NCI-H1092 (cell line): ENCODE data around the gene TTC19.
A peak's percentile ranks its signal among the peaks of the same experiment; 100 is the strongest.

Experiments
- DNase-seq: peaks from one replicate; lab custom pipeline; 2025; lab: John Stamatoyannopoulos, UW

The TTC19 gene, protein sequence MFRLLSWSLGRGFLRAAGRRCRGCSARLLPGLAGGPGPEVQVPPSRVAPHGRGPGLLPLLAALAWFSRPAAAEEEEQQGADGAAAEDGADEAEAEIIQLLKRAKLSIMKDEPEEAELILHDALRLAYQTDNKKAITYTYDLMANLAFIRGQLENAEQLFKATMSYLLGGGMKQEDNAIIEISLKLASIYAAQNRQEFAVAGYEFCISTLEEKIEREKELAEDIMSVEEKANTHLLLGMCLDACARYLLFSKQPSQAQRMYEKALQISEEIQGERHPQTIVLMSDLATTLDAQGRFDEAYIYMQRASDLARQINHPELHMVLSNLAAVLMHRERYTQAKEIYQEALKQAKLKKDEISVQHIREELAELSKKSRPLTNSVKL

DNA sequence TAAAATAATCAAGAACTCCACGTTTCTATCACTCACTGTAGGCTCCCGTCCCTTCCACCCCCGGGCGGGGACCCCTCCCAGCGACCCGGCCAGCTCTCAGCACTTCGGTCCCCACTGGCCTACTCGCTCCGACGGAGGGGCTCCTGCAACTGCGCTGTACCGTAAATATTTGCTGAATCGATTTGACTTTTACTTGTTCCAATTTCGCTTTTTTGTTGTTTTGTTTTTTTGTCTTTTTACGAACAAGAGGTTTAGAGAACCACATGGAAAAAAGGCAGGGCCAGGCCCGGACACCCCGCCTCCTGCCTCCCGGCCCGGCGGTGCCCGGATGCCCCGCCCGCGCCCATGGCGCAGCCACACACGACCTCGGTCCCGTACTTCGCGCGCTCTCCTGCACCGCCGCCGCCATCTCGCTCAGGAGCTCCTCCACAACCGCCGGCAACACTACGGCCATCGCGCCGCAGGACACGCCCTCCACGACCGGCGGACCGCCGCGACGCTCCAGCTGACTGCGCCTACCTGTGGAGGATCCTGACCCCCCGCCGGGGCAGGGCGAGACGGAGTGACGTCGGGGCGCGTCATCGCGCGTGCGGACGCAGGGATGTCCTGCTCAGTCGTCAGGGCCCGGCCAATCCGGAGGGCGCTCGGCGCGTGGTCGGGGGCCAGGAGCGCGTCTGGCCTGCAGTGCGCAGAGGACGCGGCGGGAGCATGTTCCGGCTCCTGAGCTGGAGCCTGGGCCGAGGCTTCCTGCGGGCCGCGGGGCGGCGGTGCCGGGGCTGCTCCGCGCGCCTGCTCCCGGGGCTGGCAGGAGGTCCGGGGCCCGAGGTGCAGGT, at the start of gene TTC19, which contains the start of gene ZSWIM7:
Gene TTC19 (plus strand): TSS at position 684 of the 833 bp plus-strand sequence. CDS start 25 bp downstream, at position 709.
Gene ZSWIM7 (minus strand): TSS at position 564 of the 833 bp plus-strand sequence. CDS start 110 bp downstream, at position 454.
- peak; percentile 86 for DNase-seq

DNA sequence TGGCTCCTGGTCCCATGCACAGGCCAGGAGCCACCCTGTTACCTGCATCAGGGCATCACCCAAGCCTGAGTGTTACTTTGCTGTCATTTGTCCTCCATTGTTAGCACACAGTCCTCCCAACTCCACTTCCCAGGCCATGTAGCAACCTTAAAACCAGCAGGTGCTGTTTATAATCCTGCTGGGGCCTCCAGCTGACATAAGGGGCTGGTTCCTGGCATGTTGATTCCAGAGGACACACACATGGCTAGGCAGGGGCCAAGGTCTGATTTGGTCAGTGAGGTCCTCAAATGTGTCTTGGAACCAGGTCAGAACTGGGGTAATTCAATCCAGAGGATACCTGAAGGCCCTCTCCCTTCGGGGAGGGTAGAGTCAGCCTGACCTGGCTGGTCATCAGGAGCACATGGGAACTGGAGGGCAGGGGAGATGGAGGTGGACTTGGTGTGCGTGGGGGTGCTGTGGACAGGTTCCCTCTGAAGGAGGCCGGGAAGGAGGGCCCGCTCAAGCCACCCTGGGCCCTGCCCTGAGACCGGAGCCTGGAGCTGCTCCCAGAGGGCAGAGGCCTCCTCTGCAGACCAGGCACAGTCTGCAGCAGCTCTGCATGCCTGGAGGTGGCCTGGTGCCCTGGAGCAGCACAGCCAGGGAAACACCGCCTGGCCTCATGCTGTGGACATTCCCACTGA, 48.1 kb upstream of the TTC19 start:
- no peak for DNase-seq

DNA sequence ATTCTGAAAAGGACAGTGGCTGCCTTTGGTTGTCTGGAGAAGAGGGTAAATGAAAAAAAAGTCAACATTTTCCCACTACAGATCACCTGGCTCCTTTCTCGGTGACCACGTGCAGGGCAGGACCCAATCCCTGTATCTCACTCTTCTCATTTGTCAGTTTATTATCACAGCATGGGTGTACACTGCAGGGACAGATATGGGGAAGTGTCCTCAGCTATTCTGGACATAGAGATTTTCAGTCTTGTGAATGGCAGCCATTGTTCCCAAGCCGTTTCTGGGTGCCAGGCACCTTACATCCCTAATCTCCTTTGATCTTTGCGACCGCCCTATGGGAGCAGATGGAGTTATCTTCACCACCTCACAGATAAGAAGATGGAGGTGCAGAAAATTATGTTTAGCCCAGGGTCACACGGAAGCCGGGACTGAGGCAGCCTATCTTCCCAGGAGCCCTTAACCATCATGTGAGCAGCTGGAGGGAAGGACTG, 47.5 kb upstream of the TTC19 start:
- no peak for DNase-seq

DNA sequence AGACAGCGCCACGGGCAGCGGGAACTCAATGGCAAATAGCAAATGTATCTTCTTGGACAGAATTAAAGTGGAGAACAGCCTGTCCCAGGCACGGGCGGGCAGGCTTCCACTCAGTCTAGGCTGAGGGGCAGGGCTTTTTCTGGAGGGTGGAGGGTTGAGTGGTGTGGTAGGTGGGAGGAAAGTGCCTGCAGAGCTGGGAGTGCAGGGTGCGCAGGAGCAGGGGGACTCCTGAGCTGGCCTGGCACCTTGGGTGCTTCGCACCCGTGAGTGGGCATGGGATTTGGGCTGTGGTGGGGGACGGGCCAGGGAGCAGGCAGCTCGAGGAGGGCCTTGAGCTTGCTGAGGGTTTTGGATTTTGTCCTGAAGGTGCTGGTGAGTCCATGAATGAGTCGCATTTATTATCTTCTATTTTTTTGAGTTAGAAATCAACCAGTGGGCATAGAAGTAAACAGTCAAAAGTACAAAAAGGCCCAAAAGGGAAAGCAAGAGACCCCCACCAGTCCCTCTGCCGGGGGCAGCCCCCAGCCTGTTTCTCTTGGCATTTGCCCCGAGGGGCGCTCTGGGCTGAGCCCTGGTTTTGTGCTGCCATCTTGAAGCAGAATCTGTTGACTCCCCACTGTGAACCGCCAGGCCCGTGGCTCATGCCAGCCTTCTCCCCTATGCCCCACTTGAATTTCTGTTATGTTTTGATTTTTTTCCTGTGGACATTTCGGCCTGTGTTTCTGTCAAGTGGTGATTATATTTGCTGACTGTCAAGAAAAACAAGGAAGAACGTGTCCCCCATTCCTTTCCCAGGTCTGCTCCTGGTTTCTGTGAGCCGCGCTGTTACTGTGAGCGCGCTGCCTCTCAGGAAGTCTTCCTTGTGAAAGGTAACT, 46.5 kb upstream of the TTC19 start:
- DNase-seq, result no peak

DNA sequence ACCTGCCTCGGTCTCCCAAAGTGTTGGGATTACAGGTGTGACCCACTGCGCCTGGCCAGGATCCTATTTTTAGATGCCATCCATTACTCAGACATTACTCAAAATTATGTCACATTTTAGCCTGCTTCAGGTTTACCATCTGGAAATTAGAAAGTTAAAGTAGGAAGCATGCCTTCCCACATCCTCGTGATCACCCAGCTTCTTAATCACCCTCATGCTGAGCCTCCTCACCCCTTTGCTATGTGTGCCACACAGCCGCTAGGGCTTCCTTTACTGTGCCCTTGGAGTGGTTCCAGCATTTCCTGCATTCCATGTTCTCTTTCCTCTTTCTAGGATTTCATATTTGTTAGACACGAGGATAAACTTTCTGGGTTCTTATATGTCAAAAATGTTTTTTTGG, 45.4 kb upstream of the TTC19 start:
- no peak for DNase-seq

DNA sequence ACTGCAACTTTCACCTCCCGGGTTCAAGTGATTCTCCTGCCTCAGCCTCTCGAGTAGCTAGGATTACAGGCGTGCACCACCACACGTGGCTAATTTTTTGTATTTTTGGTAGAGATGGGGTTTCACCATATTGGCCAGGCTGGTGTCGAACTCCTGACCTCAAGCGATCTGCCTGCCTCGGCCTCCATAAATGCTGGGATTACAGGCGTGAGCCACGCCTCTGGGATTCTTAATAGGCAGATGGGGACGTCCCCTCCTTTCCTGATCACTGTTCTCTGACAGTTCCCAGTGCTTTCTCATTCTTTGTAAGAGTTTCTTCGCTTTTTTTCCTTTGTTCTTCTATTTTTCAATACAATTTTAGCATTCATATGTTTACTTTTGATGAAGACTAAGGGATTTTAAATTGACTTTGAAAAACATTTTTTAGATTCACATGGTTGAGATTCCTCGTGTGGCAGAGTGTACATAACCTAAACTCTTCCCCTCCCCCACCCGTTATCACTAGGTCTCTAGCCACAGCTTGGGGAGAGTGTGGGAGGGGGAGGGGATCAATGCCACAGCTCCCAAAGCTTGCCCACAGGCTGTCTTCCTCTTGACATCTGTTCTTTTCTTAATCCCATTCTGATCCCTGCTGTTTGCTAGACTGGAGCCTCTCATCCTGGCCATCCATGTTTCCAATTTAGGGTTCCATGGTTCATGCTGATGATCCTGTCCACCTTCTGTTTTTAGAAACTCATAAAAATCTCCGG, 43.7 kb upstream of the TTC19 start:
- no peak for DNase-seq

DNA sequence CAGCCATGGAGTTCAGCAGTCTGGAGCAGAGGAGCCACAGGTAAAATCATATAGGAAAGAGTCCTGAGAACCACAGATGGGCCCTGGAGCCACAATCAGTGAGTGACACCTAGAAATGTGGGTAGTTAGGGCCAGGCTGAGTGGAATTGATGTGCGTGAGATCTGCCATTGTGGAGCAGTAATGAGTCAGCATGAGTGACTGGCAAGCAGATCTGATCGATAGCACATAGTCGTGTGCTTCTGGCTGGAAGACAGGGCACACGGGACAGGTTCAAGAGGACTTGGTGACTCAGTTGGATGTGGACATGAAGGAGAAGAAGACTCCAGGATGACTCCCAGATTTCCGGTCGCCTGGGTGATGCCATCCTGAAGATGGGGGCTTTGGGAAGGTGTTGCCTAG, 42.4 kb upstream of the TTC19 start:
- no peak for DNase-seq

DNA sequence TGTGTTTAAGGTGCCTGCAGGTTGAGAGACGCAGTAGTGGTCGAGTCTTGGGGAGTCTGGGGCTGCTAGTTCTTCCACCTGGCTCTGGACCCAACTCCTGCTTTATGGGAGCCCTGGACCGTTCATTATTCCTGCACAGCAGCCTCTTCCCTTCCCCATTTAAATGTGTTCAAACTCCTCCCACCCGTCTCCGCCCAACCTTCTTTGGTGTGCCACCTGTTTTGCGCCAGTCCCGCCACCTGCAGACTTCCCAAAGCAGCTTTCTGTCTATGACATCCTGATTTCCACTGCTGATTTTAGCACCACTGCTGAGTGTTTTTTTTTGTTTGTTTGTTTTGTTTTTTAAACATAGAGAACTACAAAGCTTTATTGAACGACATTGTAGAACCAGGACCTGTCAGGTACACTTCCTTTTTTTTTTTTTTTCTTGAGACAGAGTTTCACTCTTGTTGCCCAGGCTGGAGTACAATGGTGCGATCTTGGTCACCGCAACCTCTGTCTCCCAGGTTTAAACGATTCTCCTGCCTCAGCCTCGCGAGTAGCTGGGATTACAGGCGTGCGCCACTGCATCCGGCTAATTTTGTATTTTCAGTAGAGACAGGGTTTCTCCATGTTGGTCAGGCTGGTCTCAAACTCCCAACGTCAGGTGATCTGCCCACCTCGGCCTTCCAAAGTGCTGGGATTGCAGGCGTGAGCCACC, 41.9 kb upstream of the TTC19 start:
- DNase-seq, result no peak

DNA sequence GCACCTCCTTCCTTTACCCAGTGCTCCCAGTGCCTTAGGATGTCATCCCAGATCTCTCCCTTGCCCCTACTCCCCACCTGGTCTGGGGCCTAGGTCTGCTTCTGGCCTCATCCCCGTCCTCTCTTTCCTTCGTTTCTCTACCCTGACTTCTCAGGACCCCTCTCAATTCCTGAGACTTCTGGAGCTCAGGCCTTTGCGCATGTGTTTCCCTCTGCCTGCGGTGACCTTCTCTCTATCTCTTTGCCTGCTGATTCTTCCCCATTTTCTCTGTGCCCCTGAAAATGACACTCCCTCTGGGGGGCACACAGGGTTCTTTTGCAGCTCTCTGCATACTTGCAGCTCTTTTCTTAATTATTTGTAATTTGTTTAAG, 41.2 kb upstream of the TTC19 start:
- DNase-seq, result no peak

DNA sequence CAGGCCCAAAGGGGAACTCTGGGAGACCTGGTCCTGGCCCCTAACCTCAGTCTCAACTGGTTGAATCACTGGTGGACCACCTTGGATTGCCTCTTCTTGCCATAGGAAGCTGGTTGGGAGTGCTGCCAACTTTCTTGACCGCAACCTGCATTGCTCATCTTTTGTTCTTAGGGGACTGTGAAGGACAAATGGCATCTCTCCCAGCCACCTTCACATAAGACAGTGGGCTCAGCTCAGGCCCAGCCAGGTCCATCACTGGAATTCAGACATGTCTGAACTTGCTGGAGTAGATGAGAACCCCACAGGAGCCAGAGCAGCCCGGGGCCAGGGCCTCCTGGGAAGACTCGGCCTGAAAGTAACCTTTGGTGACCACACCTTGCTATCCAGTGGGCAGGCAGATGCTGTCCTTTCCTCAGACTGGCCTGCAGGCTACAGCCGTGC, 35.9 kb upstream of the TTC19 start:
- no peak for DNase-seq

DNA sequence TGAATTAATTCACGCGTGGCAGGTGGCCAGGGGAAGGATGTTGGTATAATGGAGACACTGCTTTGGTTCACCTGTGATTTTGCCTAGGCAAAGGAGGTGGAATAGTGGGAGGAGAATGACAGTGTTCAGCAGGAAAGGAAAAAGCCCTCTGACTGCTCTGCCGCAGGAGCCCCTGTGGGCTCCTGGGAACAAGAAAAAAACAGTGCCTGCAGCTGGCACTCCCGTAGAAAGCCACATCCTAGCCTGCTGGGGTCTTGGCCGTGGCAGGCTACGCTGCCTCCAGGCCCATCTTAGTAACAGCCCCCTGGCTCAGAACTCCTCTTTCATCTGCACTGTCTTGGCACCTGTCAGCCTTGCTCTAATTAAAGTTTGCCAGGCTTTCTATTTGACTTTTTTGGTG, 34.1 kb upstream of the TTC19 start:
- DNase-seq, result no peak

DNA sequence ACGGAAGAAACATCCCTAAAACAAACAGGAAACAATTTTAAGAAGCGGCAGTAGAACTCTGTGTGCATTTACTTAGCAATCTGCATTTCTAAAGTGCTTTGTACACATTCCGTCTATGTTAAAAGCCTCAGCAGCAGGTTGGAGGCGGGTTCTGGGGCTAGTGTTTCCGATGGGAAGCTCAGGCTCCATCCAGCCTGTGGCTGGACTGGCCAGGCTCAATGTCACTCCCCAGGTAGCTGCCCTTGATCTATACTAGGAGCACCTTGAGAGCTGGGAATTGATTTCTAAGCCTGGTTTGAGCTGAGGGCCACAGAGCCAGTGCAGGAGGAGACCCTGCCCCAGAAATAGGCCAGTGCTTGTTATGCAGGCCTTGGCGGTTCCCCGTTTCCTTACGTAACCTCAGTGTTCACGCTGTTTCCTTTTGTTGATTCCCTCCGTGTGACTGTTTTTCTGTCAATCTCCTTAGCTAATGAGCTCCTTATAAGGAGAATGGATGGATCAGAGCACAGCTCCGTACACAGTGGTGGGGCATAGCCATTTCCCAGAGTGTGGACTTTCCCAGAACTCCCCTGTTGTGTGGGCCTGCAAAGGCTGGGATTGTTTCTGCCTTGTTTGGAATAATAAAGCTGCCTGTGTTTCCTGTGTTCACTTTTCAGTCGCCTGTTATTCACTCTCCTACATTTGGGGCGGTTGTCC, 33.3 kb upstream of the TTC19 start:
- peak; percentile 42 for DNase-seq

DNA sequence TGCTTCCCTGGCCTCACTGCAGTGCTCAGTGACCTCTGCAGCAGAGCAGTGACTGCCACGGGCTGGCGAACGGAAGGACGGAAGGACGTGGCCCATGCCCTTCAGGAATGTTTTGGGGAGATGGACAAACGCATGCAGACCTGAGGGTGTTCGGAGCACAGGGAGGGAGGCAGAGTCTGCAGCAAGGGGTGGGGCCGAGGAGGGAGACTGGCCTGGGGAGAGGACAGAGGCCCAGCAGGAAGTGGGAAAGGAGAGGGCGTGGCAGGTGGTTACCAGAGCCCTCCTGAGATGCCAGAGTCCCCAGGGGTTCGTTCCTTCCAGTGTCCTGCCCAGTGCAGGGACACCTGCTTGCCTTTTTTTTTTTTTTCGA, 32.8 kb upstream of the TTC19 start:
- no peak for DNase-seq

DNA sequence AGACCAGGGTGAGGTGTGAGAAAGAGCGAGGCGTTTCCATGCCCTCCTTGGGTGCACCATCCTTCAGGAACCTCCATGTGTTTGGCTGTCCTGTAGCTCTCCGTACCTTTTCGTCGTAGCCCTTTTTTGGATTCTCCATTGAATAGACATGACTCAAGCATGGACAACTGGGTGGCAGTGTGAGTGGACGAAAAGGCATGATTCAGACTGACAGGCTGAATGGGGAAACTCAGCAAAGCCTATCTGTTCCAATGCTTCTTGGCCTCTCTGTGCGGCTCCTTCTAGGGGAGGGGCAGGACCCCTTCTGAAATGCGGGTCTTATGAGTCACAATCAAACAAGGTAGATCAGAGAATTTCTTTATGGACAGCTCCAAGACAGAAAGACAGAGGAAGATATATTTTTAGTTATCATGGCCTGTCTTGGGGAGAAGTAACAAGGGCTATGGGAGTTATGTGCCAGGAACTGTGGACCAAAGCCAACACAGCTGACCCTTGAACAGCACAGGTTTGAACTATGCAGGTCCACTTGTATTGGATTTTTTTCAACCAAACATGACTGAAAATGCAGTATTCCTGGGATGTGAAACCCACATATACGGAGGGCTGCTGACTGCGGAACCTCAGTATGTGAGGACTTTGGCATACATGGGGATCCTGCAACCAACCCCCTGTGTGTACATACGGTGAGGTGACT, 31.8 kb upstream of the TTC19 start:
- DNase-seq, result no peak

DNA sequence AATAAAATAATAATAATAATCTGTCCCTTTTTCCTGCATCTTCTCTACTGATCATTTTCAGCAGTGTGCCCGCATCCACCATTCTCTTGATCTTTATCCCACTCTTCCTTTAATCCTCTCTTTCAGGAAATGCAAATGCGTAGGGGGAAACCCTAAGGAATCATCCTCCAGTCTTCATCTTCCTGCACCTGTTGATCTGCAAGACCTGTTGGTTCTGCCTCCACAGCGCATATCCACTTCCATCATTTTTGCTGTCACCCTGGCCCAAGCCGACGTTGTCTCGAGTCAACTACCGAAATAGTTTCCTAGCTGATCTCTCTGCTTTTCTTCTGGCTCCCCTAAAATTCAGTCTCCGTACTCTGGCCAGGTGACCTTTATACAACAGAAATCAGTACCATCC, 30.2 kb upstream of the TTC19 start:
- no peak for DNase-seq

DNA sequence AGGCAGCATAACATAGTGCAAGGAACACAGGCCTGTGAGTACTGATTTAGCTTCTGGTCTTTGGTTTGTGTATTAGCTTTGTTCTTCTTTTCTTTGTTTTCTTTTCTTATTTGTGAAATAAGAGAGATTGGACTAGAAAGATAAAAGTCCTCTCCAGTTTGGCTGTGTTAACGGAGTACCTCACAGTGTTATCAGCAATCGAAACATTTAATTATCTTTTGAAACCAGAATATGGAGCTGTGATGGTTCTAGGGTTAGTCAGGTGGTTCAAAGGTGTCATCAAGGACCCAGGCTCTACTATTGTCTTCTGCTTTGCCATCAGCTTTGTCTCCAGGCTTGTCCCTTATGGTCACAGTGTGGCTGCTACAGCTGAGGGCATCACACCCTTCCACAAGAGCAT, 29.1 kb upstream of the TTC19 start:
- DNase-seq, result no peak

DNA sequence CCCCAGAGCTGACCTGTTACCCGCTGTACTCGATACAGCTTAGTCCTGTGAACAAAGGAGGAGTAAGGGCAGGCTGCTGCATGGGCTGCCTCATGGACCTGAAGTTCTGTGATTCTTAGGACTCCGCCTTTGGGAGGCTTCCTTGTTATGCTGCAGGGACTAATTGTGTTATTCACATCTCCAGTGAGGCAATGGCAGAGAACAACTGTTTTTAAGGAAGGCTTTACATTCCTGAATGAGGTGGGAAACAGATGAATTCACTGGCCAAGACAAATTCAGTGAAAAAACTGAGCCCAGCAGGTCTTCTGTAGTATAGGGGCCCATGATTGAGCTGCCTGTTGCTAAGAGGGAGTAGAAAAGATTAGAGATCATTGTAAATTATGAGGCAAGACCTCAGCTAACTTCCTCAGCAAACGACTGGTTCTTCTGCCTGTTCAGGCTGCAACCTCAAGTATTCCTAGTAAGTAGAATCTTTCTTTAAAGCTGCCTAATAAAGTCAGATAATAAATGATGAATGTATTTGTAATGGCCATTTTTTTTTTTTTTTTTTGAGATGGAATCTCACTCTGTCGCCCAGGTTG, 28.4 kb upstream of the TTC19 start:
- no peak for DNase-seq

DNA sequence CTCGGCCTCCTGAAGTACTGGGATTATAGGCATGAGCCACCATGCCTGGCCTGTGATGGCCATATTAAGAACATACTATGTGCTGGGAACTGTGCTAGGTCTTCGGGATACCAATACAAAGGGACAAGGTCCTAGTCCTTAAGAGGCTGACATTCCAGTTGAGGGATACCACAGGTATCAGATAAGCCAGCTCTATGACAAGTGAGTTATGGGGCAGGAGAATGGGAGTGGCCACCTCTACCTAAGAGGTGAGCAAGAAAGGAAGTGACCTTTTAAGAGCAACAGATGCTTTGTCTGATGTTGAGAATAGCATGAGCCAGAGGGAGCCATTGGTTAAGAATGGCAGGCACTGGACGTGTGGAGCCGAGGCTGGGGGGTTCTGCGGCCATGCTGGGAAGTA, 27.7 kb upstream of the TTC19 start:
- no peak for DNase-seq
